Endothelial cell of umbilical vein (primary cell): ENCODE results near the gene TAF3. TPM values are rescaled to one million over a fixed set of nuclear protein-coding genes. Genes with fewer than 3 reads are reported as not detected.

ENCODE experiments used
- BruUV-seq: library from RNA; stranded (reverse); fragments of 400-500 nt; replicated peaks from 2 replicates; lab custom pipeline; 2021; lab: Mats Ljungman, UMichigan
- CTCF ChIA-PET: fragments of 300-600, 350-600 bp; sonication (Branson Sonifier 250); formaldehyde crosslinking; loops from one replicate; lab custom pipeline; 2021; ENCODE audit warnings: antibody characterized with exemption, inconsistent platforms; lab: Charles Lee
- POLR2A ChIA-PET: fragments of 300-600, 350-600 bp; sonication (Branson Sonifier 250); formaldehyde crosslinking; loops from one replicate; lab custom pipeline; 2021; ENCODE audit warnings: antibody characterized with exemption, inconsistent platforms; lab: Charles Lee
- DNase-seq: peaks from one replicate; pipeline ENCODE4 v3.0.0-alpha.2; 2011; ENCODE audit warnings: low read depth, low spot score
- FAIRE-seq: peaks from 2 replicates; lab custom pipeline; 2011; peaks lifted over from hg19 to GRCh38; lab: Jason Lieb, UNC
- H2AFZ ChIP-seq: 2 replicates; pipeline ENCODE4 v1.6.0; 2012; ENCODE audit warnings: low read depth, low read length, control low read depth, inconsistent platforms
- H3K27ac ChIP-seq: 2 replicates; pipeline ENCODE4 v1.5.1; 2011; ENCODE audit warnings: low read depth, mild to moderate bottlenecking, control low read depth, low read length, moderate library complexity; ENCODE audit not compliant: insufficient read depth
- H3K27me3 ChIP-seq, 2 experiments: 2 replicates each; pipeline versions ENCODE4 v1.6.0 to v1.6.1; 2011; ENCODE audit warnings: low read length in 2 of 2, mixed read lengths in 1 of 2; ENCODE audit not compliant: control insufficient read depth in 2 of 2, insufficient read depth in 2 of 2
- H3K36me3 ChIP-seq, 2 experiments: 2 replicates in 1 of 2; 3 replicates in 1 of 2; pipeline ENCODE4 v1.5.1; 2011; ENCODE audit warnings: low read length in 2 of 2, mild to moderate bottlenecking in 1 of 2, moderate library complexity in 1 of 2; ENCODE audit not compliant: control insufficient read depth in 2 of 2, insufficient read depth in 2 of 2; ENCODE audit errors: extremely low read depth in 1 of 2
- H3K4me1 ChIP-seq: 3 replicates; pipeline ENCODE4 v1.5.1; 2011; ENCODE audit warnings: mild to moderate bottlenecking, low read length; ENCODE audit not compliant: control insufficient read depth, insufficient read depth; ENCODE audit errors: extremely low read depth
- H3K4me2 ChIP-seq: 2 replicates; pipeline ENCODE4 v1.6.1; 2011; ENCODE audit warnings: low read length, control low read depth, mixed read lengths; ENCODE audit not compliant: insufficient read depth
- H3K4me3 ChIP-seq, 3 experiments: fragments of 200-600 bp in 1 of 3; sonication (generic), shearing (Covaris generic) in 1 of 3; replicated peaks in 1 of 3; 2 replicates each; pipeline ENCODE4 v1.5.1; 2011 to 2016; ENCODE audit warnings: control low read depth in 3 of 3, low read length in 3 of 3, mild to moderate bottlenecking in 2 of 3, inconsistent platforms in 1 of 3, low read depth in 1 of 3, moderate library complexity in 1 of 3; ENCODE audit not compliant: insufficient read depth in 1 of 3
- H3K79me2 ChIP-seq: 2 replicates; pipeline ENCODE4 v1.6.0; 2012; ENCODE audit warnings: low read length, inconsistent platforms; ENCODE audit not compliant: control insufficient read depth, insufficient read depth
- H3K9ac ChIP-seq: replicated peaks from 2 replicates; pipeline ENCODE3; 2011; ENCODE audit warnings: low read length, control low read depth; ENCODE audit not compliant: insufficient read depth; ENCODE audit errors: extremely low read depth
- H3K9me1 ChIP-seq: replicated peaks from 3 replicates; pipeline ENCODE4 v1.6.0; 2011; ENCODE audit warnings: mild to moderate bottlenecking, low read length; ENCODE audit not compliant: control insufficient read depth, insufficient read depth; ENCODE audit errors: extremely low read depth
- H3K9me3 ChIP-seq: replicated peaks from 2 replicates; pipeline ENCODE4 v1.5.1; 2012; ENCODE audit warnings: low read length, inconsistent platforms; ENCODE audit not compliant: control insufficient read depth, insufficient read depth
- H4K20me1 ChIP-seq: replicated peaks from 2 replicates; pipeline ENCODE3; 2011; ENCODE audit warnings: mild to moderate bottlenecking, low read length; ENCODE audit not compliant: control insufficient read depth, insufficient read depth; ENCODE audit errors: extremely low read depth
- CTCF ChIP-seq, 2 donors: IDR thresholded peaks; 1 replicate in 1 of 2; 2 replicates in 1 of 2; pipeline ENCODE4 v1.5.1; 2011; ENCODE audit warnings: low read length in 2 of 2, mild to moderate bottlenecking in 2 of 2, moderate library complexity in 2 of 2, control low read depth in 1 of 2, inconsistent platforms in 1 of 2, low read depth in 1 of 2; ENCODE audit not compliant: insufficient read depth in 1 of 2; ENCODE audit errors: extremely low read depth in 1 of 2
- EZH2 ChIP-seq: IDR thresholded peaks from 2 replicates; pipeline ENCODE4 v1.6.1; 2012; ENCODE audit warnings: borderline replicate concordance, low read depth, mild to moderate bottlenecking, moderate library complexity, low read length, inconsistent platforms; ENCODE audit not compliant: severe bottlenecking
- FOS ChIP-seq: IDR thresholded peaks from 2 replicates; pipeline ENCODE4 v1.6.1; 2011; ENCODE audit warnings: mild to moderate bottlenecking, low read length, moderate library complexity, borderline replicate concordance; ENCODE audit not compliant: insufficient read depth
- GATA2 ChIP-seq: IDR thresholded peaks from 2 replicates; pipeline ENCODE4 v1.7.0; 2011; ENCODE audit warnings: low read depth, mild to moderate bottlenecking, moderate library complexity, mixed read lengths, low read length; ENCODE audit not compliant: insufficient read length, insufficient read depth
- JUN ChIP-seq: IDR thresholded peaks from 2 replicates; pipeline ENCODE4 v1.6.1; 2011; ENCODE audit warnings: borderline replicate concordance, low read depth; ENCODE audit not compliant: insufficient read length, insufficient read depth
- MAX ChIP-seq: IDR thresholded peaks from 2 replicates; pipeline ENCODE4 v1.6.1; 2011; ENCODE audit not compliant: insufficient read depth, insufficient read length
- MYC ChIP-seq: IDR thresholded peaks from one replicate; pipeline ENCODE4 v1.6.1; 2011; ENCODE audit warnings: mild to moderate bottlenecking, low read depth, low read length
- POLR2A ChIP-seq: IDR thresholded peaks from 2 replicates; pipeline ENCODE4 v1.6.1; 2012; ENCODE audit warnings: low read depth, mild to moderate bottlenecking, control low read depth, low read length
- POLR2AphosphoS5 ChIP-seq: IDR thresholded peaks from 2 replicates; pipeline ENCODE4 v1.6.1; 2012; ENCODE audit warnings: low read depth, mild to moderate bottlenecking, control low read depth, low read length, moderate library complexity; ENCODE audit not compliant: insufficient read depth
- dilution Hi-C: fragments of 300-500 bp; cut with MboI; formaldehyde crosslinking; loops from one replicate; pipeline ENCODE4 v1.15.0; 2019; ENCODE audit warnings: low sequenced_read_pairs; ENCODE audit not compliant: extremely low pct_ligation_motif_present
- intact Hi-C: fragments of 100-400 bp; cut with micrococcal nuclease; formaldehyde crosslinking; loops from one replicate; pipeline ENCODE4 v1.10.0; 2022
- polyA plus RNA-seq, 4 experiments: library from polyadenylated mRNA; depleted of rRNA in 3 of 4; stranded (reverse) in 3 of 4; unstranded in 1 of 4; fragments of >200 nt; gene quantifications; 2 replicates each; pipeline versions ENCODE4 v1.2.1 to v1.2.3, GENCODE V29; 2011 to 2012; ENCODE audit warnings: missing spikeins in 1 of 4
- total RNA-seq: library from RNA; stranded (reverse); gene quantifications from 2 replicates; pipeline ENCODE4 v1.2.3, GENCODE V29; 2021

The TAF3 gene
- total and polyA plus RNA-seq, 2 donors (not counting 3 experiments of a cell fraction or from before 2014, with no cell fraction given), result 2.4 to 10.5 TPM

GRCh38 chr10:8065651-8066050 is 247.3 kb downstream of the TAF3 start:
- intact Hi-C loops, result loop anchor here (1.0 kb wide), 3 partner anchors 8 to 1343 kb away; no protein-coding TSS in a partner anchor
- POLR2A ChIA-PET, result interaction anchor here (0.6 to 0.7 kb wide), 2 partner anchors 14 to 76 kb away, joined by 3 to 5 read pairs; no protein-coding TSS in a partner anchor
- no peaks in the 10 kb centered on the region for H3K9me3 ChIP-seq
- DNase-seq, result peak; percentile 98
- peaks cover 17 to 39% of the 10 kb centered on the region in 2 experiments for H3K36me3 ChIP-seq
- peak overlapping the region in 1 of 3 experiments; percentile 37 for H3K4me3 ChIP-seq
- TF ChIP-seq MAX (no peak), POLR2A (peak; percentile 64), GATA2 (peak; percentile 92), JUN (peak; percentile 91), POLR2AphosphoS5 (peak; percentile 86), FOS (peak; percentile 73), MYC (no peak)
- H3K27me3 ChIP-seq, result no peaks in the 10 kb centered on the region
- no peak overlapping the region for H2AFZ ChIP-seq
- no TSS peak for BruUV-seq
- H3K4me1 ChIP-seq, result peaks cover 63% of the 10 kb centered on the region
- FAIRE-seq, result peak; percentile 92
- H3K9ac ChIP-seq, result peak overlapping the region; percentile 53
- CTCF ChIA-PET, result interaction anchor here (0.9 to 1.0 kb wide), 3 partner anchors 8 to 193 kb away, joined by 4 to 6 read pairs (median 5); no protein-coding TSS in a partner anchor
- peak overlapping the region; percentile 86 for H3K27ac ChIP-seq
- H3K4me2 ChIP-seq, result peak overlapping the region; percentile 71
- H3K79me2 ChIP-seq, result peaks cover 65% of the 10 kb centered on the region
- dilution Hi-C loops, result no loop called here
- H3K9me1 ChIP-seq, result no peaks in the 10 kb centered on the region
- H4K20me1 ChIP-seq, result no peaks in the 10 kb centered on the region

GRCh38 chr10:8066124-8066523 is 247.8 kb downstream of the TAF3 start:
- Histone ChIP-seq H3K9me1 (no peaks in the 10 kb centered on the region), H3K4me1 (peaks cover 60% of the 10 kb centered on the region), H4K20me1 (no peaks in the 10 kb centered on the region), H3K27me3 (no peaks in the 10 kb centered on the region), H3K4me3 (peak overlapping the region in 1 of 3 experiments; percentile 37), H3K9ac (peak overlapping the region; percentile 53), H3K4me2 (peak overlapping the region; percentile 71), H3K9me3 (no peaks in the 10 kb centered on the region), H3K27ac (peak overlapping the region; percentile 86), H2AFZ (no peak overlapping the region), H3K79me2 (peaks cover 63% of the 10 kb centered on the region), H3K36me3 (peaks cover 21 to 39% of the 10 kb centered on the region in 2 experiments)
- intact Hi-C loops (no loop called here), dilution Hi-C loops (no loop called here)
- no peak for FAIRE-seq
- ChIA-PET POLR2A (interaction anchor here (0.6 to 1.1 kb wide), 2 partner anchors 12 to 13 kb away, joined by 3 to 8 read pairs; partner anchors contain the start of gene GATA3), CTCF (interaction anchor here (0.9 to 1.0 kb wide), 3 partner anchors 9 to 194 kb away, joined by 4 to 6 read pairs (median 5); no protein-coding TSS in a partner anchor)
- no peak for DNase-seq
- TF ChIP-seq MYC, result no peak
- no peak for TF ChIP-seq CTCF (IDR thresholded peaks at IDR 0.05; ENCODE audit: extremely low read depth in 1 of 2, insufficient read depth in 1 of 2, low read depth in 1 of 2, low read length in 2 of 2)
- no peak for TF ChIP-seq POLR2A
- no peak for TF ChIP-seq POLR2AphosphoS5
- no peak for TF ChIP-seq FOS
- TF ChIP-seq MAX, result no peak
- TF ChIP-seq EZH2, result no peak
- no peak for TF ChIP-seq GATA2
- TF ChIP-seq JUN, result no peak
- BruUV-seq, result no TSS peak
